HepG2 (cell line): ENCODE results near the gene ZNHIT1. TPM values are rescaled to one million over a fixed set of nuclear protein-coding genes. Genes with fewer than 3 reads are reported as not detected.

Experiments used
- ATAC-seq: fragments of 200-7000 bp; cut with Tn5 transposase; 3 replicates; pipeline ENCODE4 v1.9.1; 2020; ENCODE audit warnings: mild to moderate bottlenecking, moderate library complexity
- BruUV-seq: library from RNA; stranded (reverse); fragments of 400-500 nt; replicated peaks from 2 replicates; lab custom pipeline; 2021; lab: Mats Ljungman, UMichigan
- CTCF ChIA-PET: fragments of 300-600 bp; formaldehyde crosslinking; extraction: SDS; loops from one replicate; lab custom pipeline; 2021; ENCODE audit warnings: low total read pairs, inconsistent platforms, low intra/inter-chr PET ratio; lab: Yijun Ruan, JAX
- POLR2A ChIA-PET: fragments of 350-600 bp; sonication (Branson Sonifier 250); formaldehyde crosslinking; loops from one replicate; lab custom pipeline; 2020; ENCODE audit warnings: antibody characterized with exemption, inconsistent platforms; lab: Yijun Ruan, JAX
- DNase-seq: peaks from one replicate; pipeline ENCODE4 v3.0.0-alpha.2; 2015; ENCODE audit warnings: low spot score
- FAIRE-seq: peaks from 3 replicates; lab custom pipeline; 2011; peaks lifted over from hg19 to GRCh38; lab: Jason Lieb, UNC
- H2AFZ ChIP-seq: one replicate; pipeline ENCODE4 v1.6.1; 2011; ENCODE audit warnings: low read length, inconsistent platforms
- H3K27ac ChIP-seq: fragments of 300-600 bp; 3 replicates; pipeline ENCODE4 v1.8.0; 2011; ENCODE audit warnings: mixed run types, mild to moderate bottlenecking, mixed read lengths, low read length, inconsistent platforms; ENCODE audit not compliant: insufficient read depth; ENCODE audit errors: extremely low read length
- H3K27me3 ChIP-seq, 2 experiments: fragments of 200-600 bp in 1 of 2; 2 replicates in 1 of 2; 3 replicates in 1 of 2; pipeline versions ENCODE4 v1.6.0 to v1.8.0; 2011; ENCODE audit warnings: low read length in 2 of 2, mild to moderate bottlenecking in 2 of 2, moderate library complexity in 2 of 2, inconsistent platforms in 1 of 2; ENCODE audit not compliant: insufficient read depth in 2 of 2, control insufficient read depth in 1 of 2
- H3K36me3 ChIP-seq, 2 experiments: fragments of 200-600 bp in 1 of 2; replicated peaks in 1 of 2; 2 replicates in 1 of 2; 3 replicates in 1 of 2; pipeline versions ENCODE4 v1.5.1 to v1.8.0; 2011; ENCODE audit warnings: low read length in 2 of 2, inconsistent platforms in 1 of 2; ENCODE audit not compliant: insufficient read depth in 2 of 2, control insufficient read depth in 1 of 2
- H3K4me1 ChIP-seq: 2 replicates; pipeline ENCODE4 v1.5.1; 2012; ENCODE audit warnings: low read length, inconsistent platforms; ENCODE audit not compliant: insufficient read depth
- H3K4me2 ChIP-seq: 2 replicates; pipeline ENCODE4 v1.6.0; 2011; ENCODE audit warnings: low read depth, low read length, inconsistent platforms
- H3K4me3 ChIP-seq, 3 experiments: fragments of 200-600 bp in 1 of 3; sonication (generic), shearing (Covaris generic) in 1 of 3; replicated peaks in 1 of 3; 2 replicates each; pipeline ENCODE4 v1.5.1; 2011 to 2016; ENCODE audit warnings: low read length in 3 of 3, inconsistent platforms in 2 of 3, low read depth in 2 of 3, mild to moderate bottlenecking in 2 of 3, control low read depth in 1 of 3, mixed read lengths in 1 of 3; ENCODE audit not compliant: insufficient read depth in 1 of 3
- H3K79me2 ChIP-seq: one replicate; pipeline ENCODE4 v1.6.1; 2011; ENCODE audit warnings: low read length, inconsistent platforms; ENCODE audit not compliant: insufficient read depth
- H3K9ac ChIP-seq: 2 replicates; pipeline ENCODE4 v1.6.0; 2011; ENCODE audit warnings: mild to moderate bottlenecking, low read depth, low read length, inconsistent platforms; ENCODE audit not compliant: insufficient read depth
- H3K9me3 ChIP-seq: 2 replicates; pipeline ENCODE4 v1.5.1; 2012; ENCODE audit warnings: mild to moderate bottlenecking, low read length
- H4K20me1 ChIP-seq: 2 replicates; pipeline ENCODE4 v1.6.0; 2011; ENCODE audit warnings: inconsistent platforms, mild to moderate bottlenecking, low read length, moderate library complexity; ENCODE audit not compliant: insufficient read depth
- AGO1 ChIP-seq: fragments of 200-400 bp; formaldehyde crosslinking; IDR thresholded peaks from 2 replicates; pipeline ENCODE4 v1.6.1; 2017; ENCODE audit warnings: mild to moderate bottlenecking, low read depth, low read length, moderate library complexity; ENCODE audit not compliant: poor library complexity, severe bottlenecking
- AGO2 ChIP-seq: fragments of 200-400 bp; formaldehyde crosslinking; optimal IDR thresholded peaks from 2 replicates; pipeline ENCODE3; 2017; ENCODE audit warnings: mild to moderate bottlenecking, low read depth, low read length, moderate library complexity
- ELF4 ChIP-seq: sonication (generic); formaldehyde crosslinking; IDR thresholded peaks from 2 replicates; pipeline ENCODE4 v1.5.0; 2020; ENCODE audit warnings: missing genetic modification reagents, mild to moderate bottlenecking, moderate library complexity, borderline replicate concordance
- KDM2A ChIP-seq: sonication (generic); formaldehyde crosslinking; IDR thresholded peaks from 2 replicates; pipeline ENCODE4 v1.4.0; 2020; ENCODE audit warnings: low read depth, missing genetic modification reagents, borderline replicate concordance
- POLR2A ChIP-seq, 2 experiments: IDR thresholded peaks; 2 replicates each; pipeline ENCODE4 v1.6.1; 2011; ENCODE audit warnings: low read depth in 2 of 2, low read length in 2 of 2, mild to moderate bottlenecking in 1 of 2, moderate library complexity in 1 of 2; ENCODE audit not compliant: insufficient read depth in 1 of 2
- RBFOX2 ChIP-seq: fragments of 200-400 bp; formaldehyde crosslinking; IDR thresholded peaks from 2 replicates; pipeline ENCODE4 v1.6.1; 2017; ENCODE audit warnings: low read depth, mild to moderate bottlenecking, low read length
- SIN3A ChIP-seq: IDR thresholded peaks from 2 replicates; pipeline ENCODE4 v1.6.1; 2011; ENCODE audit warnings: low read depth, mild to moderate bottlenecking, control low read depth, low read length, borderline replicate concordance
- ZNF3 ChIP-seq: IDR thresholded peaks from 2 replicates; pipeline ENCODE4 v1.7.0; 2017; ENCODE audit warnings: inconsistent platforms
- ZNF670 ChIP-seq: sonication (generic); formaldehyde crosslinking; IDR thresholded peaks from 2 replicates; pipeline ENCODE4 v1.8.0; 2022; ENCODE audit warnings: mild to moderate bottlenecking, missing genetic modification reagents, borderline replicate concordance
- WGBS: methylation state at CpG from one replicate; pipeline ENCODE4 v1.1.6; 2017; ENCODE audit warnings: low lambda C conversion rate; 5-methylcytosine and 5-hydroxymethylcytosine counted together
- in situ Hi-C: cut with HindIII; loops from 2 replicates; pipeline ENCODE4 v1.10.0; 2017; ENCODE audit warnings: low pct_unique_long_range_greater_than_20kb; ENCODE audit not compliant: extremely low pct_ligation_motif_present
- intact Hi-C: fragments of 100-400 bp; cut with micrococcal nuclease; formaldehyde crosslinking; loops from one replicate; pipeline ENCODE4 v1.10.0; 2022; ENCODE audit not compliant: unreplicated experiment
- polyA plus RNA-seq, 8 experiments: library from polyadenylated mRNA; depleted of rRNA in 3 of 8; stranded (reverse) in 7 of 8; unstranded in 1 of 8; fragments of >200 nt; fragmentation: Illumina TruSeq in 4 of 8; extraction: Trizol in 4 of 8; gene quantifications; 2 replicates each; pipeline versions ENCODE4 v1.2.1 to v1.2.3, GENCODE V29; 2011 to 2016; ENCODE audit warnings: low read depth in 4 of 8, missing spikeins in 1 of 8, mixed read lengths in 1 of 8; ENCODE audit not compliant: insufficient read depth in 1 of 8
- total RNA-seq, 5 experiments: library from RNA; depleted of rRNA; stranded (reverse); fragments of >200 nt; fragmentation: Illumina TruSeq; extraction: Trizol; gene quantifications; 2 replicates each; pipeline ENCODE4 v1.2.3, GENCODE V29; 2016; ENCODE audit warnings: low read depth in 1 of 5

Gene ZNHIT1
- total and polyA plus RNA-seq, 2 of the 13 experiments (the other 11 are each of a cell fraction or from before 2014, with no cell fraction given), result 32.5 to 64.5 TPM

DNA sequence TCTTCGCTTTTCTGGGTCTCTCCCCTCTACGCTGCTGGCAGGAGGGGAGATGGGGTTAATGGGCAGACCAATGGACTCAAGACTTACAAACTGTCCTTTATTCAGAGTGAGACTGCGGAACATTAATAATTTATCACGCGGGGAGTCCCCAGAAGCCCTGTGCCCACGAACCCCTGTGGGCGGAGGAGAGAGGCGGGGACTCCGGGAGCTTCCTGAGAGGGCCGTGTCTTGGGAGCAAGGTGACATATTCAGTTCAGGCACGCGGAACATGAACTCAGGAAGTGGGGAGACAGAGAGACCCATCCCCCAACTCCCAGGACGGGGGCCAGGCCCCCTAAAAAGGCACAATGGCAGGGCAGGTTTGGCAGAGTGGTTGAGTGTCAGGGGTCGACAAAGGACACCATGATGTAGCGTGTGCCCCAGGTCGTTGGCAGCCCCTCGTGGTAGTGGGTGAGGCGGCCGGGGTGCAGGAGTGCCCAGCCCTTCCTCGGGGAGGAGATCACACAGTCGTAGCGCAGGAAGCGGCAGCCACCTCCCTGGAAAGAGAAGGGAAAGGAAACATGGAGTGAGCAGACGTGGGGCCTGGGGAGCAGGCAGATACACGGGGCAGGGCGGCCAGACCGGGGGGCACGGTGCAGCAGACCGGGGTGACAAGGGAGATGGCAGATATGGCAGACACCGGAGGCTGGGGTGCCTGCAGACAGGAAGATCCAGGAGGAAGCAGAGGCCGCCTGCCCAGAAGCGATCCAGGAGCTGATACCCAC lies 11.9 kb upstream of the ZNHIT1 start (continued):
- TF ChIP-seq ZNF3 (CRISPR knock-in tag), result no peak
- no peak for TF ChIP-seq ZNF670 (CRISPR knock-in tag)
- TF ChIP-seq, all 625 proteins: peak for 8

DNA sequence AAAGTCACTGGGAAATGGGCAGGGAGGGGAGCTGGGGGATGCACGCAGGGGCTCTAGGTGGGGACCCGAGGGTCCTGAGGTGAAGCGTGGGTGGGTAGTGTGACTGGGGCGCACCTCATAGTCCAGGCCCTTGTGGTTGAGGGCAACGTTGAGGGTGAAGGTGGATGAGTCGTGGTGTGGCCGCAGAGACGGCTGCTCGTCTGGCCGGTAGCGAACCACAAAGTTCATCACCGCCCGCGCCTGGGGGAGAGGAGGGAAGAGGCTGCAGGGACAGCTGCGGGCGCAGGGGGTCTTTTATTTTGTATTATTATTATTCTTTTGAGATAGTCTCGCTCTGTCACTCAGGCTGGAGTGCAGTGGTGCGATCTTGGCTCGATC lies 11.3 kb upstream of the ZNHIT1 start:
- no peaks in the 10 kb centered on the region for H3K27me3 ChIP-seq
- H2AFZ ChIP-seq, result no peak overlapping the region
- H3K27ac ChIP-seq, result no peak overlapping the region
- H3K4me2 ChIP-seq, result no peak overlapping the region
- no peaks in the 10 kb centered on the region for H3K9me3 ChIP-seq
- H3K36me3 ChIP-seq, result peaks cover 12 to 23% of the 10 kb centered on the region in 2 experiments; a peak in 4 of 5 replicates
- peaks cover 19% of the 10 kb centered on the region for H3K4me1 ChIP-seq
- no peaks in the 10 kb centered on the region for H4K20me1 ChIP-seq
- CTCF ChIA-PET, result no interaction called here
- intact Hi-C loops, result no loop called here
- WGBS, result 94% methylated on average over 18 of the region's 19 CpGs
- no peaks in the 10 kb centered on the region for H3K79me2 ChIP-seq
- H3K9ac ChIP-seq, result no peak overlapping the region
- no TSS peak for BruUV-seq
- no peak for FAIRE-seq
- POLR2A ChIA-PET, result interaction anchor here (0.6 to 11.6 kb wide), 3 partner anchors 9 to 93 kb away, joined by 3 to 202 read pairs (median 6); partner anchors contain the start of genes CLDN15, PLOD3 and ZNHIT1
- in situ Hi-C loops, result no loop called here
- 0 out of 2 replicates have a peak, but pooled peaks have one; percentile 53 for TF ChIP-seq RBFOX2
- TF ChIP-seq AGO2, result peak; percentile 6
- no peak for TF ChIP-seq SIN3A
- TF ChIP-seq POLR2A (IDR thresholded peaks at IDR 0.05; ENCODE audit: insufficient read depth in 1 of 2, low read depth in 2 of 2, low read length in 2 of 2), result peak in 1 of 2 experiments; percentile 43; a peak in 1 of 4 replicates
- no peak for TF ChIP-seq ELF4
- peak; percentile 71 for TF ChIP-seq AGO1
- no peak for TF ChIP-seq KDM2A (CRISPR knock-in tag)
- TF ChIP-seq, all 625 proteins: peak for 4
- H3K4me3 ChIP-seq, result no peak overlapping the region
- no peak for DNase-seq
- ATAC-seq, result no peak
